GM19023 (cell line): ENCODE measurements around the gene PPFIA4.

Experiments
- ATAC-seq: cut with Tn5 transposase; IDR thresholded peaks from one replicate; pipeline ENCODE4 v1.9.1; 2021; ENCODE audit warnings: mild to moderate bottlenecking, moderate library complexity; ENCODE audit not compliant: unreplicated experiment

The PPFIA4 gene

GRCh38 chr1:203056012-203056411, 29.7 kb downstream of the PPFIA4 start:
- ATAC-seq = no peak

GRCh38 chr1:203056516-203056915, 30.2 kb downstream of the PPFIA4 start:
- no peak for ATAC-seq

- ATAC-seq = no peak
Measured at GRCh38 chr1:203057911-203058675, 31.8 kb downstream of the PPFIA4 start.

- no peak for ATAC-seq
Measured at GRCh38 chr1:203058676-203058935, 32.3 kb downstream of the PPFIA4 start.

- ATAC-seq = no peak
Measured at GRCh38 chr1:203059485-203059884, 33.2 kb downstream of the PPFIA4 start.

- no peak for ATAC-seq
Measured at GRCh38 chr1:203060115-203060514, 33.8 kb downstream of the PPFIA4 start.

- no peak for ATAC-seq
Measured at GRCh38 chr1:203063287-203063686, 37.0 kb downstream of the PPFIA4 start.

GRCh38 chr1:203065191-203065590, 38.9 kb downstream of the PPFIA4 start:
- no peak for ATAC-seq

GRCh38 chr1:203065986-203066385, 39.7 kb downstream of the PPFIA4 start:
- ATAC-seq = no peak

- no peak for ATAC-seq
Measured at GRCh38 chr1:203066965-203067364, 40.7 kb downstream of the PPFIA4 start.

- ATAC-seq = no peak
Measured at GRCh38 chr1:203069030-203069747, 42.9 kb downstream of the PPFIA4 start.

- no peak for ATAC-seq
Measured at GRCh38 chr1:203072002-203072602, 45.8 kb downstream of the PPFIA4 start.

GRCh38 chr1:203072911-203073310, 46.6 kb downstream of the PPFIA4 start:
- no peak for ATAC-seq

GRCh38 chr1:203073469-203073868, 47.2 kb downstream of the PPFIA4 start:
- ATAC-seq = no peak

- ATAC-seq = no peak
Measured at GRCh38 chr1:203074610-203075009, 48.3 kb downstream of the PPFIA4 start.

- ATAC-seq = no peak
Measured at GRCh38 chr1:203075236-203076030, 49.1 kb downstream of the PPFIA4 start.

- no peak for ATAC-seq
Measured at GRCh38 chr1:203076031-203076511, 49.8 kb downstream of the PPFIA4 start.

GRCh38 chr1:203077367-203077766, 51.1 kb downstream of the PPFIA4 start:
- no peak for ATAC-seq

GRCh38 chr1:203077956-203078355, 51.7 kb downstream of the PPFIA4 start:
- no peak for ATAC-seq

GRCh38 chr1:203078478-203078877, 52.2 kb downstream of the PPFIA4 start:
- ATAC-seq = no peak

GRCh38 chr1:203080456-203080855, 54.2 kb downstream of the PPFIA4 start:
- ATAC-seq = no peak
